Measurements from ENCODE around the gene PTPN14.

DNA sequence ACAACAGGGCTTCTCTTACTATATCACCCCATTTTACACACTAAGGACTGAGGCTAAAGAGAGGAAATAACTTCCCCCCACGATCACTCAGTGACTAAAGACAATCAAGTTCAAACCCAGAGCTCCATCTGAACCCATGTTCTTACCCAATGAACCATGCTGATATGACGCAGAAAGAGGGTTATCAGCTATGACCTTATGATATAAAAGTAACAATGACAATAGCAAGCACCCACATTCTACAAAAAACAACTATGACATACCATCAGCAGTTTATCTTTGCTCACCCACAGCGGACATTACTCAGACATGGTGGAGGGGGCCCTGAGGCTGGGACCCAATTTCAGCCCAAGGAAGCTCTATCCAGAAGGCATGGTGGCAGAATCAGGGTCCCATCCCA lies 75.7 kb downstream of the PTPN14 start:
- TF ChIP-seq RAD21 (IDR thresholded peaks at IDR 0.05; ENCODE audit: low read length) (no peak), FOS (IDR thresholded peaks at IDR 0.05; ENCODE audit: low read depth, low read length) (no peak), CEBPB (IDR thresholded peaks at IDR 0.05; ENCODE audit: low read depth, low read length) (no peak), RCOR1 (IDR thresholded peaks at IDR 0.05; ENCODE audit: insufficient replicate concordance, low read length) (no peak), POLR2A (IDR thresholded peaks at IDR 0.05; ENCODE audit: low read depth, low read length) (no peak), USF2 (IDR thresholded peaks at IDR 0.05; ENCODE audit: low read depth, low read length) (no peak), SMC3 (IDR thresholded peaks at IDR 0.05; ENCODE audit: low read depth, low read length) (no peak), BHLHE40 (IDR thresholded peaks at IDR 0.05; ENCODE audit: low read depth, low read length) (no peak), MXI1 (IDR thresholded peaks at IDR 0.05; ENCODE audit: borderline replicate concordance, low read depth, low read length) (no peak)
- TF ChIP-seq, protein P1, sequence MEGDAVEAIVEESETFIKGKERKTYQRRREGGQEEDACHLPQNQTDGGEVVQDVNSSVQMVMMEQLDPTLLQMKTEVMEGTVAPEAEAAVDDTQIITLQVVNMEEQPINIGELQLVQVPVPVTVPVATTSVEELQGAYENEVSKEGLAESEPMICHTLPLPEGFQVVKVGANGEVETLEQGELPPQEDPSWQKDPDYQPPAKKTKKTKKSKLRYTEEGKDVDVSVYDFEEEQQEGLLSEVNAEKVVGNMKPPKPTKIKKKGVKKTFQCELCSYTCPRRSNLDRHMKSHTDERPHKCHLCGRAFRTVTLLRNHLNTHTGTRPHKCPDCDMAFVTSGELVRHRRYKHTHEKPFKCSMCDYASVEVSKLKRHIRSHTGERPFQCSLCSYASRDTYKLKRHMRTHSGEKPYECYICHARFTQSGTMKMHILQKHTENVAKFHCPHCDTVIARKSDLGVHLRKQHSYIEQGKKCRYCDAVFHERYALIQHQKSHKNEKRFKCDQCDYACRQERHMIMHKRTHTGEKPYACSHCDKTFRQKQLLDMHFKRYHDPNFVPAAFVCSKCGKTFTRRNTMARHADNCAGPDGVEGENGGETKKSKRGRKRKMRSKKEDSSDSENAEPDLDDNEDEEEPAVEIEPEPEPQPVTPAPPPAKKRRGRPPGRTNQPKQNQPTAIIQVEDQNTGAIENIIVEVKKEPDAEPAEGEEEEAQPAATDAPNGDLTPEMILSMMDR (conservative IDR thresholded peaks at IDR 0.05; ENCODE audit: low read depth, low read length) = no peak

Measured in IMR-90 (cell line).